Memory B cell (primary cell): ENCODE results near the gene CMTM2.
A peak's percentile ranks its signal among the peaks of the same experiment; 100 is the strongest.
"Not testable (repeated sequence)": the region's sequence is repeated elsewhere in the genome, so short reads cannot be mapped to it uniquely, and the experiment has no call there.

Source experiments
- ATAC-seq: fragments of 150-1000 bp; cut with Tn5 transposase; 2 replicates; pipeline ENCODE4 v1.10.0; 2021; ENCODE audit warnings: low read depth, mild to moderate bottlenecking, moderate library complexity
- DNase-seq, 2 donors: peaks; one replicate each; pipeline ENCODE4 v3.0.0; 2022; ENCODE audit warnings: low spot score in 2 of 2
- H3K27ac Mint-ChIP-seq: one replicate; pipeline ENCODE4 v1.8.0; 2022; ENCODE audit warnings: mild to moderate bottlenecking, moderate library complexity, mixed read lengths
- H3K27me3 Mint-ChIP-seq: one replicate; pipeline ENCODE4 v1.8.0; 2022; ENCODE audit warnings: mixed read lengths
- H3K36me3 Mint-ChIP-seq: one replicate; pipeline ENCODE4 v1.8.0; 2022; ENCODE audit warnings: mild to moderate bottlenecking, mixed read lengths
- H3K4me1 Mint-ChIP-seq: one replicate; pipeline ENCODE4 v1.8.0; 2022; ENCODE audit warnings: mixed read lengths
- H3K4me3 Mint-ChIP-seq: one replicate; pipeline ENCODE4 v1.8.0; 2022; ENCODE audit warnings: mild to moderate bottlenecking, moderate library complexity, mixed read lengths
- H3K9me3 Mint-ChIP-seq: one replicate; pipeline ENCODE4 v1.8.0; 2022; ENCODE audit warnings: mixed read lengths

Gene CMTM2

DNA sequence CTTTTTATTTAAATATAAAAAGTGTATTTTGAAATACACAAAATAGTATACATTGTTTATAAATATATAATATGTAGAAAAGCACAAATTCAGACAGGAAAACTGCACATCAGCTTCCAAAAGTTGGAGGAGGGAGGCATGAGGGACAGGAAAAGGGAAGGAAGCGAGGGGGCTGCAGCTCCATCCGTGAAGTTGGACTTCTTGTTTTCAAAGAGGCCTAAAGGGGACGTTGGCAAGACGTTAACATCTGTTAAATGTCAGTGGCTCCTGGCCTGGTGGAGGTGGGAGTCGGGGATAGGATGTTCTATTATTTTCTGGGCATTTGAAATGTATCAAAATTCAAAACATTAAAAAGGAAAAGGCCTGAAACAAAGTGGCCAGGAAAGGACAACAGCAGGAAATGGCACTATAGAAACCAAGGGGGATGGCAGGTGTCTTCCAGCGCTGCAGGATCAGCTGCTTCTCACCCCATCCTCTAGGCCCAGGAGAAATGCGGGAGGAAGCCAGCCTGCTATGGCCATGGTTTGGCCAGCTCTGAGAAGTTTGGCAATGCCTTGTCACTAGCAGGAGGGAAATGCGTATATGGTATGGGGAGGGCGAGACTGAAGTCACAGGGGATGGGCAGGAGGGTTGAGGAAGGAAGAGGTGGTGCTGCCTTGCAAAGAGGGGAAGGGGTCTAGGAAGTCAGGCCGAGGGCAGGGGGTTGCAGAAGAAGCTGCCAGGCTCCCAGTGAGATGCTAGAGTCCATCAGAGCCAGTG, 6.4 kb downstream of the CMTM2 start:
- no peak overlapping the region for H3K27ac Mint-ChIP-seq
- peaks cover 14% of the 10 kb centered on the region for H3K4me1 Mint-ChIP-seq
- H3K4me3 Mint-ChIP-seq: no peak overlapping the region

GRCh38 chr16:66587881-66588600, 8.8 kb downstream of the CMTM2 start:
- Mint-ChIP-seq H3K27me3 (peaks cover 3% of the 10 kb centered on the region), H3K9me3 (no peaks in the 10 kb centered on the region), H3K4me3 (peak overlapping the region; percentile 22), H3K27ac (no peak overlapping the region), H3K4me1 (peaks cover 14% of the 10 kb centered on the region), H3K36me3 (peaks cover 2% of the 10 kb centered on the region)
- ATAC-seq (no peak), DNase-seq (no peak)

More for the DNA sequence above, 6.4 kb downstream of the CMTM2 start:
- H3K36me3 Mint-ChIP-seq: peaks cover 1% of the 10 kb centered on the region
- DNase-seq (no peak), ATAC-seq (no peak)
- peaks cover 4% of the 10 kb centered on the region for H3K27me3 Mint-ChIP-seq
- peaks cover 4% of the 10 kb centered on the region for H3K9me3 Mint-ChIP-seq

DNA sequence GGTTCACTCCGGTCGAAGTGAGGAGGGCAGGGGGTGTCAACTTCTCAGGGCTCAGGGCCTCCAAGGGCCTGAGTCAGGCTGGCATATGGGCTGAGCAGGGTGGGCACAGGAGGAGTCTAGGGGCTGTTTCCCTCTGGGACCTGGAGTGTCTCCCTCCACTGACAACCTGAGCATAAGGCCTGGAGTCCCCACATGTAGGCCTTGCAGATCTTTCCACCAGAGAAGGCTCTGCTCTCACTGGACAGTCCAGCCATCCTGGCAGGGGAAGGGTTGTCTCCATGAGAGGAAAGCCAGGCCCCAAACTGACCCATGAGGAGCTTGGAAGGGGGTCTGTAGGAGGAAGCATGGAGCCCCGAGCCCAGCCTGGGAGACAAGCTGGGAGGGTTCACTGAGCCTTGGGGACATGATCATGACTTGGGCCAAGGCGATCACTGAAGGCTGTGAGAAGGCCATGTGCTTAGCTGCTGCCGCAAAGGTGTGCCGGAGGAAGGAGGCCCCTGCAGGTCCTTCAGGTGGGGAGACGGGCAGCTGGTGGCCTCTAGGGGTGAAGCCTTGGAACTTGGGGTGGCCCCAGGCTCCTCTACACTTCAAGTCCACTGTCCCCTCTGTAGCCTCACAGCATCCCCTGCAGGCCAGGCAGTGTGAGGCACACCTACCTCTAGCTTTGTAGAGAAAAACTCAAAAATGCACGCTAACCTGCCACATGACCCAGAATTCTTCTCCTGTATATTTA, 9.9 kb downstream of the CMTM2 start:
- Mint-ChIP-seq H3K27ac (no peak overlapping the region), H3K4me1 (peaks cover 14% of the 10 kb centered on the region), H3K4me3 (peak overlapping the region; percentile 77), H3K9me3 (peaks cover 3% of the 10 kb centered on the region), H3K36me3 (peaks cover 2% of the 10 kb centered on the region), H3K27me3 (peaks cover 3% of the 10 kb centered on the region)
- ATAC-seq (peak; percentile 96), DNase-seq (peak; percentile 49 to 53)

DNA sequence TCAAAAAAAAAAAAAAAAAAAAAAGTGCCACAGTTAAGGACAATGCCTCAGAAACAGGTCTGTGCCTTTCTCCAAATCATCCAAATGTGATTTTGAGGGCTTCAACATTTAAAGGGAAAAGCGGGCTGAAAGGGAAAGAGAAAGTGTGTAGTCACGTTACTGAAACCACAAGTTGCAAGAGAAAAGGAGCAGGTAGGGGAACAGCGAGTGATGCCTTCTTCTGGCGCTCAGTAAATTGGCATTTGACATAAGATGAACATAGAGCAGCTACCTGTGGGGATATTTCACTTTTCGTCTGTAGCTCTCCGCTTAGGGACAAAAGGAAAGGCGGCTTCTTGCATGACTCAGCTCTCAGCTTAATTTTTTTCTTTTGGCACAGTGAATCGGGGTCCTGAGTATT, 11.1 kb downstream of the CMTM2 start:
- Mint-ChIP-seq H3K9me3 (peaks cover 3% of the 10 kb centered on the region), H3K27ac (no peak overlapping the region), H3K4me1 (peaks cover 19% of the 10 kb centered on the region), H3K36me3 (peaks cover 2% of the 10 kb centered on the region), H3K4me3 (peak overlapping the region; percentile 72), H3K27me3 (peaks cover 7% of the 10 kb centered on the region)
- peak; percentile 48 for ATAC-seq
- no peak for DNase-seq

GRCh38 chr16:66591018-66591417, 11.8 kb downstream of the CMTM2 start:
- no peak overlapping the region for H3K27ac Mint-ChIP-seq
- H3K36me3 Mint-ChIP-seq: peaks cover 2% of the 10 kb centered on the region
- peaks cover 3% of the 10 kb centered on the region for H3K9me3 Mint-ChIP-seq
- H3K27me3 Mint-ChIP-seq: peaks cover 4% of the 10 kb centered on the region
- DNase-seq (no peak), ATAC-seq (no peak)
- H3K4me3 Mint-ChIP-seq: no peak overlapping the region
- H3K4me1 Mint-ChIP-seq: peaks cover 15% of the 10 kb centered on the region

- peaks cover 15% of the 10 kb centered on the region for H3K4me1 Mint-ChIP-seq
- peaks cover 4% of the 10 kb centered on the region for H3K27me3 Mint-ChIP-seq
- no peak overlapping the region for H3K4me3 Mint-ChIP-seq
- H3K27ac Mint-ChIP-seq: no peak overlapping the region
- DNase-seq (no peak), ATAC-seq (no peak)
- H3K9me3 Mint-ChIP-seq: peaks cover 3% of the 10 kb centered on the region
- H3K36me3 Mint-ChIP-seq: peaks cover 2% of the 10 kb centered on the region
Measured at GRCh38 chr16:66592241-66592640, 13.0 kb downstream of the CMTM2 start.

DNA sequence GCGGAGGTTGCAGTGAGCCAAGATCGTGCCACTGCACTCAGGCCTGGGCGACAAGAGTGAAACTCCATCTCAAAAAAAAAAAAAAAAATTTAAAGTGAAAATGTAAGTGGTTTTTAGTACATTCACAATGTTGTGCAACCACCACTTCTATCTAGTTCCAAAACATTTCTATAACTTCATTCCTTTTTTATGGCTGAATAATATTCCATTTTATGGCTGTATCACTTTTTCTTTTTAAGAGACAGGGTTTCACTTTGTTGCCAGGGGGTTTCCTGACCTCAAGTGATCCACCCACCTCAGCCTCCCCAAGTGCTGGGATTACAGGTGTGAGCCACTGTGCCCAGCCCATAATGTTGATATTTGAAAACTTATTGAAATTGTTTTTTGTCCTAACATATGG, 13.6 kb downstream of the CMTM2 start:
- DNase-seq (no peak), ATAC-seq (no peak)
- H3K36me3 Mint-ChIP-seq: peaks cover 2% of the 10 kb centered on the region
- peaks cover 4% of the 10 kb centered on the region for H3K27me3 Mint-ChIP-seq
- no peak overlapping the region for H3K4me3 Mint-ChIP-seq
- no peak overlapping the region for H3K27ac Mint-ChIP-seq
- peaks cover 3% of the 10 kb centered on the region for H3K9me3 Mint-ChIP-seq
- peaks cover 18% of the 10 kb centered on the region for H3K4me1 Mint-ChIP-seq

DNA sequence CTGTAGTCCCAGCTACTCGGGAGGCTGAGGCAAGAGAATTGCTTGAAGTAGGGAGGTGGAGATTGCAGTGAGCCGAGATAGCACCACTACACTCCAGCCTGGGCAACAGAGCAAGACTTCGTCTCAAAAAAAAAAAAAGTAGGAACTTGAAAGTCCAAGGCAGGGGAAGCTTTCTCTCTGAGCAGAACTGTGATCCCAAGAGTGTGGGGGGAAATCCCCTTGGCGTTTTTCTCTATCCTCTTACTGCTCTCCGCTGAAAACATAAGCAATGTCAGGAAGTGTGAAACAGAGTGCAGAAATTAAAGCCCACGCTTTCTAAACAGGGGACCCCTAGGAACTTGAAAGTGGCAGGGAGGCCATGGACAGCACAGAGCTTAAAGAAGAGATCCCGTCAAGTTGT, 15.5 kb downstream of the CMTM2 start:
- peaks cover 3% of the 10 kb centered on the region for H3K9me3 Mint-ChIP-seq
- peak; percentile 68 for ATAC-seq
- no peak overlapping the region for H3K27ac Mint-ChIP-seq
- H3K27me3 Mint-ChIP-seq: peaks cover 6% of the 10 kb centered on the region
- H3K4me3 Mint-ChIP-seq: no peak overlapping the region
- peaks cover 2% of the 10 kb centered on the region for H3K36me3 Mint-ChIP-seq
- H3K4me1 Mint-ChIP-seq: peaks cover 13% of the 10 kb centered on the region
- DNase-seq: no peak

DNA sequence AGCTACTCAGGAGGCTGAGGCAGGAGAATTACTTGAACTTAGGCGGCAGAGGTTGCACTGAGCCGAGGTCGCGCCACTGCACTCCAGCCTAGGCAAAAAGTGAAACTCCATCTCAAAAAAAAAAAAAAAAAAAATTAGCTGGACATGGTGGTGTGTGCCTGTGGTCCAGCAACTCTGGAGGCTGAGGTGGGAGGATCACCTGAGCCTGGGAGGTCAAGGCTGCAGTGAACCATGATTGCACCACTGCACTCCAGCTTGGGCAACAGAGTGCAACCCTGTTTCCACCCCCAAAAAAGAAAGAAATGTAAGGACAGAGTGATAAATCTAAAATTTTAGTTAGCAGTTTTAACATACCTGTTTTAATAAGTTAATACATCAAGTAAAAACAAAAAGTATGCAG, 17.3 kb downstream of the CMTM2 start:
- not testable (repeated sequence) for ATAC-seq, H3K4me3 Mint-ChIP-seq, DNase-seq, H3K27ac Mint-ChIP-seq, H3K36me3 Mint-ChIP-seq, H3K9me3 Mint-ChIP-seq
- Mint-ChIP-seq H3K27me3 (peaks cover 15% of the 10 kb centered on the region), H3K4me1 (peaks cover 11% of the 10 kb centered on the region)

DNA sequence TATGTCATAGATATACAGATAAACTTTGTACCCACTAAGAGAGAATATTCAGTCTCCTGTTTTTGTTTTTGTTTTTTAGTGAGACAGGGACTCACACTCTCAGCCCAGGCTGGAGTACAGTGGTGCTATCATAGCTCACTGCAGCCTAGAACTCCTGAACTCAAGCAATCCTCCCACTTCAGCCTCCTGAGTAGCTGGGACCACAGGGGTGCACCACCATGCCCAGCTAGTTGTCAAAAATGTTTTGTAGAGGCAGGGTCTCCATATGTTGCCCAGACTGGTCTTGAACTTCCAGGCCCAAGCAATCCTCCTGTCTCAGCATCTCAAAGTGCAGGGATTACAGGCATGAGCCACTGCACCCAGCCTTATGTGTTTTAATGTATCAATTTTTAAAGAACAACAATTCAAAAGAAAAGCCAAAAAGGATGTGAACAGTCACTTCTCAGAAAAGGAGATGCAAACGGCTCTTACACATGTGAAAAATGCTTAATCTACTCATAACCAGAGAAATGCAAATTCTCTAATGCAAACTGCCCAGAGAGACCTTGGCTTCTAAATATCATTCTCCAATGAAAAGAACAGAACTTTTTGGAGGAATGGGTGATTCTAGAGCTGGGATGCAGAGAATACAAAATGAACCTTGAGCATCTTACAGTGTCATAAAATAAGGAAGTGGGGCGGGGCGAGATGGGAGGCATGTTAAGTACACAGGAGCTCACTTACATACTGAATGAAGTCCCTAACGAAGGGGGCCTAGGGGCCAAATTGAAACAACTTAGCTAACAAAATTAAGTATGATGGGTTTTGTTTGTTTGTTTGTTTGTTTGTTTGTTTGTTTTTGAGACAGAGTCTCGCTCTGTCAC, 18.0 kb downstream of the CMTM2 start:
- Mint-ChIP-seq H3K27ac (no peak overlapping the region), H3K4me1 (peaks cover 11% of the 10 kb centered on the region), H3K9me3 (peaks cover 8% of the 10 kb centered on the region), H3K36me3 (peaks cover 4% of the 10 kb centered on the region), H3K4me3 (no peak overlapping the region), H3K27me3 (peaks cover 17% of the 10 kb centered on the region)
- ATAC-seq (no peak), DNase-seq (no peak)

GRCh38 chr16:66598111-66598510, 18.8 kb downstream of the CMTM2 start:
- H3K9me3 Mint-ChIP-seq: peaks cover 8% of the 10 kb centered on the region
- no peak overlapping the region for H3K4me3 Mint-ChIP-seq
- no peak overlapping the region for H3K27ac Mint-ChIP-seq
- DNase-seq (no peak), ATAC-seq (no peak)
- peaks cover 14% of the 10 kb centered on the region for H3K4me1 Mint-ChIP-seq
- H3K27me3 Mint-ChIP-seq: peaks cover 21% of the 10 kb centered on the region
- peaks cover 4% of the 10 kb centered on the region for H3K36me3 Mint-ChIP-seq

DNA sequence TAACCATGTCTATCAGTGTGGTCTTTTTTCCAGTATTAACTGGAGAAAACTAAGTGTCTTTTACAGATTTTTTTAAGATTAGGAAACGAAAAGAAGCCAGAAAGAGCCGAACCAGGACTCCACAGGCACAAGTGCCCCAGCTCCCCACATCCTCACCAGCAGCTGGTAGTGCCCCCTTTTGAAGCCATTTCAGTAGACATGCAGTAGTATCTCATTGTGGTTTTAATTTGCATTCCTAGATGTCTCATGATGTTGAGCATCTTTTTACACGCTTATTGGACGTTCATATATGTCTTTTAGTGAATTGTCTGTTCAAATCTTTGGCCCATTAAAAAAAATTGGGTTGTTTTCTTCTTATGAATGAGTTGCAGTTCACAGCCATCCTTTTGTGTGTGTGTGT, 20.5 kb downstream of the CMTM2 start:
- Mint-ChIP-seq H3K4me3 (no peak overlapping the region), H3K9me3 (peaks cover 6% of the 10 kb centered on the region), H3K27me3 (peaks cover 28% of the 10 kb centered on the region), H3K36me3 (peaks cover 4% of the 10 kb centered on the region), H3K27ac (no peak overlapping the region), H3K4me1 (peaks cover 20% of the 10 kb centered on the region)
- no peak for ATAC-seq
- no peak for DNase-seq

DNA sequence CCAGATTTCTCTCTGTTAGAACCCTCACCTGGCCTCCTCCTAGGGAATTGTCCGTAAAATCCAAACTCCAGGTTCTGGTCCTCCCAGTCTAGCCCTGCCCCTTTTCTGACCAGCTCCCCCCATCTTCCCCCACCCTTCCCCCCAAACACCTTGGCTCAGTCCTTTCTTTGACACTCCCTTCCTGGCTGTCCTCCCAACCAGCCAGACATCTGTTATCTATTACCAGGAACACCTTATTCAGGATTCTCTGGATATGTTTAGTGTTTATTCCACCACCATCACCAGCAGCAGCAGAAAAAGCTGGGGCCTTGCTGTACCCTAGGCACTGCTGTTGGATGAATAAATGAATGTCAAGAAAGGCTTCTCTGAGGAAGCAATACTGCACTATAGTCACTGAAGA, 21.2 kb downstream of the CMTM2 start:
- Mint-ChIP-seq H3K4me1 (peaks cover 16% of the 10 kb centered on the region), H3K9me3 (peaks cover 6% of the 10 kb centered on the region), H3K36me3 (peaks cover 4% of the 10 kb centered on the region), H3K27me3 (peaks cover 24% of the 10 kb centered on the region), H3K27ac (no peak overlapping the region), H3K4me3 (no peak overlapping the region)
- no peak for ATAC-seq
- no peak for DNase-seq
